IMR-90 (cell line): ENCODE results near the gene CAVIN1. TPM values are rescaled to one million over a fixed set of nuclear protein-coding genes. Genes with fewer than 3 reads are reported as not detected.

Experiments
- ATAC-seq: fragments of 200-7000 bp; cut with Tn5 transposase; 2 replicates; pipeline ENCODE4 v1.9.1; 2020; ENCODE audit warnings: low read depth, mild to moderate bottlenecking, moderate library complexity
- BruUV-seq: library from RNA; stranded (reverse); fragments of 400-500 nt; replicated peaks from 2 replicates; lab custom pipeline; 2021; lab: Mats Ljungman, UMichigan
- CTCF ChIA-PET: fragments of 300-600 bp; formaldehyde crosslinking; extraction: SDS; loops from one replicate; lab custom pipeline; 2021; ENCODE audit warnings: antibody characterized with exemption; lab: Yijun Ruan, JAX
- POLR2A ChIA-PET: fragments of 300-600 bp; sonication (Branson Sonifier 250); formaldehyde crosslinking; loops from one replicate; lab custom pipeline; 2022; ENCODE audit warnings: antibody characterized with exemption; ENCODE audit not compliant: unreplicated experiment; lab: Charles Lee
- DNase-seq: peaks from one replicate; pipeline ENCODE4 v3.0.0; 2013
- H2AFZ ChIP-seq: replicated peaks from 2 replicates; pipeline ENCODE3; 2013; ENCODE audit warnings: low read length, mild to moderate bottlenecking; ENCODE audit not compliant: poor library complexity
- H2AK5ac ChIP-seq: 2 replicates; pipeline ENCODE4 v1.6.1; 2013; ENCODE audit warnings: low read depth, low read length, inconsistent platforms
- H2AK9ac ChIP-seq: replicated peaks from 2 replicates; pipeline ENCODE3; 2013; ENCODE audit warnings: mild to moderate bottlenecking, low read depth, low read length, moderate library complexity; ENCODE audit not compliant: poor library complexity
- H2BK120ac ChIP-seq: 2 replicates; pipeline ENCODE4 v1.6.1; 2013; ENCODE audit warnings: low read depth, low read length, inconsistent platforms
- H2BK15ac ChIP-seq: 3 replicates; pipeline ENCODE4 v1.6.1; 2013; ENCODE audit warnings: low read depth, low read length, inconsistent platforms
- H2BK20ac ChIP-seq: 2 replicates; pipeline ENCODE4 v1.6.1; 2013; ENCODE audit warnings: low read depth, mild to moderate bottlenecking, inconsistent platforms, low read length, moderate library complexity
- H2BK5ac ChIP-seq: 2 replicates; pipeline ENCODE4 v1.6.1; 2013; ENCODE audit warnings: mild to moderate bottlenecking, low read depth, low read length, inconsistent platforms; ENCODE audit not compliant: poor library complexity, severe bottlenecking
- H3K14ac ChIP-seq: replicated peaks from 2 replicates; pipeline ENCODE4 v1.6.1; 2013; ENCODE audit warnings: low read depth, low read length, inconsistent platforms
- H3K18ac ChIP-seq: 2 replicates; pipeline ENCODE4 v1.6.1; 2013; ENCODE audit warnings: low read depth, low read length, control low read depth
- H3K23ac ChIP-seq: 2 replicates; pipeline ENCODE4 v1.6.1; 2013; ENCODE audit warnings: low read depth, low read length, inconsistent platforms
- H3K27ac ChIP-seq: 2 replicates; pipeline ENCODE4 v1.5.1; 2013; ENCODE audit warnings: mild to moderate bottlenecking, control low read depth, low read length; ENCODE audit not compliant: insufficient read depth
- H3K27me3 ChIP-seq: 2 replicates; pipeline ENCODE4 v1.6.1; 2013; ENCODE audit warnings: low read length; ENCODE audit not compliant: control insufficient read depth, insufficient read depth
- H3K36me3 ChIP-seq: 2 replicates; pipeline ENCODE4 v1.6.1; 2013; ENCODE audit warnings: low read length, mixed read lengths; ENCODE audit not compliant: control insufficient read depth, insufficient read depth
- H3K4ac ChIP-seq: 2 replicates; pipeline ENCODE4 v1.6.1; 2013; ENCODE audit warnings: low read depth, low read length, inconsistent platforms
- H3K4me1 ChIP-seq: 2 replicates; pipeline ENCODE4 v1.6.1; 2013; ENCODE audit warnings: low read length, mixed read lengths; ENCODE audit not compliant: control insufficient read depth, insufficient read depth
- H3K4me2 ChIP-seq: 2 replicates; pipeline ENCODE4 v1.6.1; 2013; ENCODE audit warnings: low read depth, mild to moderate bottlenecking, control low read depth, low read length, moderate library complexity
- H3K4me3 ChIP-seq: 2 replicates; pipeline ENCODE4 v1.5.1; 2013; ENCODE audit warnings: low read depth, mild to moderate bottlenecking, control low read depth, low read length, moderate library complexity; ENCODE audit not compliant: insufficient read depth
- H3K56ac ChIP-seq: 2 replicates; pipeline ENCODE4 v1.6.1; 2013; ENCODE audit warnings: low read length, inconsistent platforms; ENCODE audit not compliant: insufficient read depth; ENCODE audit errors: extremely low read depth
- H3K79me1 ChIP-seq, 2 experiments: 2 replicates each; pipeline ENCODE4 v1.6.1; 2013; ENCODE audit warnings: low read length in 2 of 2, inconsistent platforms in 1 of 2, low read depth in 1 of 2
- H3K9ac ChIP-seq: 2 replicates; pipeline ENCODE4 v1.6.1; 2013; ENCODE audit warnings: low read depth, low read length, control low read depth
- H3K9me1 ChIP-seq: 2 replicates; pipeline ENCODE4 v1.6.1; 2013; ENCODE audit warnings: low read length, inconsistent platforms; ENCODE audit not compliant: insufficient read depth
- H3K9me3 ChIP-seq: 2 replicates; pipeline ENCODE4 v1.6.1; 2013; ENCODE audit warnings: low read length; ENCODE audit not compliant: control insufficient read depth, insufficient read depth
- H4K20me1 ChIP-seq: 2 replicates; pipeline ENCODE4 v1.6.1; 2013; ENCODE audit warnings: low read length, inconsistent platforms; ENCODE audit not compliant: insufficient read depth
- H4K5ac ChIP-seq: 2 replicates; pipeline ENCODE4 v1.6.1; 2013; ENCODE audit warnings: mild to moderate bottlenecking, low read depth, low read length, control low read depth
- H4K8ac ChIP-seq, 2 experiments: 2 replicates each; pipeline ENCODE4 v1.6.1; 2013; ENCODE audit warnings: low read depth in 2 of 2, low read length in 2 of 2, control low read depth in 1 of 2, inconsistent platforms in 1 of 2
- H4K91ac ChIP-seq: 2 replicates; pipeline ENCODE4 v1.6.1; 2013; ENCODE audit warnings: low read depth, low read length, inconsistent platforms; ENCODE audit not compliant: insufficient read depth
- CEBPB ChIP-seq: IDR thresholded peaks from 2 replicates; pipeline ENCODE4 v1.6.1; 2012; ENCODE audit warnings: low read depth, low read length, improper control_type of control experiment
- FOS ChIP-seq: fragments of 150-350 bp; IDR thresholded peaks from 2 replicates; pipeline ENCODE4 v1.6.1; 2016; ENCODE audit warnings: low read depth, low read length
- WGBS, 2 experiments: methylation state at CpG; one replicate each; pipeline versions ENCODE4 v1.1.5 to v1.1.7; 2013; ENCODE audit warnings: missing lambda C conversion rate in 2 of 2; ENCODE audit not compliant: insufficient read length in 1 of 2; ENCODE audit errors: extremely low coverage in 2 of 2; 5-methylcytosine and 5-hydroxymethylcytosine counted together
- dilution Hi-C: fragments of 300-500 bp; cut with HindIII; formaldehyde crosslinking; loops from one replicate; pipeline ENCODE4 v1.14.3; 2018; ENCODE audit warnings: low sequenced_read_pairs; ENCODE audit not compliant: unreplicated experiment
- in situ Hi-C: fragments of 300-500 bp; cut with MboI; formaldehyde crosslinking; loops from 3 replicates; pipeline ENCODE4 v1.14.3; 2019; ENCODE audit warnings: low sequenced_read_pairs, inconsistent platforms, mixed read lengths
- intact Hi-C: fragments of 100-400 bp; cut with micrococcal nuclease; formaldehyde crosslinking; loops from 2 replicates; pipeline ENCODE4 v1.10.0; 2022
- polyA plus RNA-seq, 3 experiments: library from polyadenylated mRNA; depleted of rRNA; stranded (reverse); fragments of >200 nt; gene quantifications; 2 replicates each; pipeline ENCODE4 v1.2.3, GENCODE V29; 2012; ENCODE audit warnings: low replicate concordance in 1 of 3
- total RNA-seq: library from RNA; depleted of rRNA; stranded (reverse); fragments of >200 nt; gene quantifications from 2 replicates; pipeline ENCODE4 v1.2.3, GENCODE V29; 2012

CAVIN1 gene
- total and polyA plus RNA-seq, 2 of the 4 experiments (the other 2 are of a cell fraction) = 491 to 556 TPM

- no TSS peak for BruUV-seq
- CTCF ChIA-PET = interaction anchor here (1.1 kb wide), 1 partner anchor 96 kb away, joined by 3 read pairs; no protein-coding TSS in a partner anchor
Measured at GRCh38 chr17:42431758-42432161, 8.7 kb upstream of the CAVIN1 start.

More at GRCh38 chr17:42431758-42432161, 8.7 kb upstream of the CAVIN1 start:
- Histone ChIP-seq H3K4me1 (peaks cover 5% of the 10 kb centered on the region), H3K79me1 (peaks cover 0 to 2% of the 10 kb centered on the region in 2 experiments; a peak in 1 of 4 replicates), H4K5ac (no peak overlapping the region), H2AK5ac (no peak overlapping the region), H3K9me3 (no peaks in the 10 kb centered on the region), H2BK20ac (no peak overlapping the region; the same call in 1 of the 2 replicates), H2AK9ac (no peak overlapping the region), H4K20me1 (peaks cover 3% of the 10 kb centered on the region; the same call in 1 of the 2 replicates), H3K56ac (no peak overlapping the region), H4K8ac (no peak overlapping the region), H2AFZ (no peak overlapping the region), H3K18ac (no peak overlapping the region), H3K4ac (no peak overlapping the region), H3K14ac (no peak overlapping the region), H3K4me2 (no peak overlapping the region), H3K27ac (peak overlapping the region; percentile 57; the same call in 1 of the 2 replicates), H3K9me1 (no peaks in the 10 kb centered on the region), H4K91ac (no peak overlapping the region), H3K27me3 (no peaks in the 10 kb centered on the region), H2BK15ac (no peak overlapping the region), H3K36me3 (no peaks in the 10 kb centered on the region), H3K4me3 (no peak overlapping the region), H3K23ac (no peak overlapping the region), H3K9ac (no peak overlapping the region), H2BK5ac (no peak overlapping the region), H2BK120ac (no peak overlapping the region; the same call in 1 of the 2 replicates)
- ATAC-seq (no peak), DNase-seq (peak; percentile 29)
- intact Hi-C loops = no loop called here
- dilution Hi-C loops = no loop called here
- in situ Hi-C loops = no loop called here
- WGBS, 2 experiments = 17% methylated on average over 1 of the region's 3 CpGs; no CpG with 5 or more reads in 1 of the 2 experiments
- POLR2A ChIA-PET = no interaction called here
- TF ChIP-seq CEBPB (peak; percentile 56), FOS (no peak)
